Measurements from ENCODE around the gene ROPN1L. TPM values are rescaled to one million over a fixed set of nuclear protein-coding genes. Genes with fewer than 3 reads are reported as not detected.

The ROPN1L gene
- total RNA-seq, 1 donor from 2014 or later: 1.9 TPM

DNA sequence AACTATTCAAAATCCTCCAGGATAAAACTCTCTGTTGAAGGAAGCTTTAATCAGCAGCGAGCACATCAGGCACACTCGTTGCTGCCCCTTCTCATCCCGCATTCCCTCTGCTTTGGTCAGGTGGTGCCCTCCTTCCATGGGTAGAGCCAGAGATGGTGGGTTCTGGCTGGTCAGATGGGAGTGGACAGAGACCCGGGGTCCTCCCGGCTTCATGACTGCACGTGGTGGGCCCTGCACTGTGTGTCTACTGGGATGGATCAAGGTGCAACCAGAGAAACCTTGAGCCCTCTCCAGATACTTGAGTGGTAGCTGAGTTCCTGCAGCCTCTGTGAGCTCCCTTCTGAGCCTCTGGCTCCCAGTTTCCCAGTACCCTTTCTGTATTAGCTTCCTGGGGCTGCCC, 36.3 kb downstream of the ROPN1L start:
- no peak overlapping the region for H3K4me3 ChIP-seq
- no peaks in the 10 kb centered on the region for H3K27me3 ChIP-seq
- H3K36me3 ChIP-seq: no peaks in the 10 kb centered on the region
- H3K9me3 ChIP-seq: no peaks in the 10 kb centered on the region
- intact Hi-C loops (cut with DNase I): no loop called here
- H3K27ac ChIP-seq: no peak overlapping the region
- DNase-seq: no peak
- ATAC-seq: no peak
- TF ChIP-seq, protein P1, sequence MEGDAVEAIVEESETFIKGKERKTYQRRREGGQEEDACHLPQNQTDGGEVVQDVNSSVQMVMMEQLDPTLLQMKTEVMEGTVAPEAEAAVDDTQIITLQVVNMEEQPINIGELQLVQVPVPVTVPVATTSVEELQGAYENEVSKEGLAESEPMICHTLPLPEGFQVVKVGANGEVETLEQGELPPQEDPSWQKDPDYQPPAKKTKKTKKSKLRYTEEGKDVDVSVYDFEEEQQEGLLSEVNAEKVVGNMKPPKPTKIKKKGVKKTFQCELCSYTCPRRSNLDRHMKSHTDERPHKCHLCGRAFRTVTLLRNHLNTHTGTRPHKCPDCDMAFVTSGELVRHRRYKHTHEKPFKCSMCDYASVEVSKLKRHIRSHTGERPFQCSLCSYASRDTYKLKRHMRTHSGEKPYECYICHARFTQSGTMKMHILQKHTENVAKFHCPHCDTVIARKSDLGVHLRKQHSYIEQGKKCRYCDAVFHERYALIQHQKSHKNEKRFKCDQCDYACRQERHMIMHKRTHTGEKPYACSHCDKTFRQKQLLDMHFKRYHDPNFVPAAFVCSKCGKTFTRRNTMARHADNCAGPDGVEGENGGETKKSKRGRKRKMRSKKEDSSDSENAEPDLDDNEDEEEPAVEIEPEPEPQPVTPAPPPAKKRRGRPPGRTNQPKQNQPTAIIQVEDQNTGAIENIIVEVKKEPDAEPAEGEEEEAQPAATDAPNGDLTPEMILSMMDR (IDR thresholded peaks at IDR 0.05): no peak
- H3K4me1 ChIP-seq: no peaks in the 10 kb centered on the region

DNA sequence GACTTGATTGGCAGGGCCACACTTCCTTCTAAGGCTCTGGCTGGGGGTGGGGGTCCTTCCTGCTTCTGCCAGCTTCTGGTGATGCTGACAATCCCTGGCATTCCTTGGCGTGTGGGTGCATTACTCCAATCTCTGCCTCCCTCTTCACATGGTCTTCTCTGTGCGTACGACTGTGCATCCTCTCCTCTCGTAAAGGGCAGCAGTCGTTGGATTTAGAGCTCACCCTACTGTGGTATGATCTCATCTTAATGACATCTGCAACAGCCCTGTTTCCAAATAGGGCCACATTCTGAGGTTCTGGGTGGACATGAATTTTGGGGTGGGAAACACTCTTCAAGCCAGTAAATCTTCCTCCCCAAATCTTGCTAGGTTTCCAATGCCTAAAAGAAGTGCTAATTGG, 36.8 kb downstream of the ROPN1L start:
- H3K36me3 ChIP-seq: no peaks in the 10 kb centered on the region
- ATAC-seq (no peak), DNase-seq (no peak)
- no peaks in the 10 kb centered on the region for H3K4me1 ChIP-seq
- H3K9me3 ChIP-seq: no peaks in the 10 kb centered on the region
- H3K27me3 ChIP-seq: no peaks in the 10 kb centered on the region
- H3K27ac ChIP-seq: no peak overlapping the region
- TF ChIP-seq, protein P1 (IDR thresholded peaks at IDR 0.05): no peak
- intact Hi-C loops (cut with DNase I): no loop called here
- H3K4me3 ChIP-seq: no peak overlapping the region

DNA sequence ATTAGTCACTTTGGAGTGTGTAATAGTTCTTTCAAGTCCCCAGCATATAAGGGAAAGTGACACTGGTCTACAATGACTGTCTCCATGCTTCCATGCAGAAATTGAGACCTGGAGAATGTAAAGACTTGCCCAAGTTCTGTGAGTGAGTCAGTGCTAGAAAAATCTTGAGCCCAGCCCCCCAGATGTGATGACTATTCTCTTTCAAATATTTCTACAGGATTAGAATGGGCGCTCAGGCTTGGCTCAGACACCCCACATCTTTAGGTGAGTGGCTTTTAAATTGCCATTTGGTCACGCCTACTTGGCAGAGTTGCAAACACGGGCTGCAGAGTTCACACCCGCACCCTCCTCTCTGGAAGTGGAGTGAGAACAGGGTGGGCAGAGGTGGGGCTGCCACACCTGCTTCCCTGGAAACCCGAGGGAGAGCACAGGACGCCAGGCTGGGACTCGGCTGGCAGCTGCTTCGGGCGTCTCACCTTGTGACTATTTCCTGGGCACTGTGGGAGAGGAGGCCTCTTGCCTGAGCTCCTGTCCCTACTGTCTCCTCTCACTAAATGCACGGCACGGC, 37.6 kb downstream of the ROPN1L start:
- H3K4me3 ChIP-seq: no peak overlapping the region
- no peaks in the 10 kb centered on the region for H3K27me3 ChIP-seq
- no peaks in the 10 kb centered on the region for H3K9me3 ChIP-seq
- no peak overlapping the region for H3K27ac ChIP-seq
- intact Hi-C loops (cut with DNase I): no loop called here
- ATAC-seq: peak; percentile 81
- TF ChIP-seq, protein P1 (IDR thresholded peaks at IDR 0.05): no peak
- DNase-seq: no peak
- no peaks in the 10 kb centered on the region for H3K4me1 ChIP-seq
- no peaks in the 10 kb centered on the region for H3K36me3 ChIP-seq

DNA sequence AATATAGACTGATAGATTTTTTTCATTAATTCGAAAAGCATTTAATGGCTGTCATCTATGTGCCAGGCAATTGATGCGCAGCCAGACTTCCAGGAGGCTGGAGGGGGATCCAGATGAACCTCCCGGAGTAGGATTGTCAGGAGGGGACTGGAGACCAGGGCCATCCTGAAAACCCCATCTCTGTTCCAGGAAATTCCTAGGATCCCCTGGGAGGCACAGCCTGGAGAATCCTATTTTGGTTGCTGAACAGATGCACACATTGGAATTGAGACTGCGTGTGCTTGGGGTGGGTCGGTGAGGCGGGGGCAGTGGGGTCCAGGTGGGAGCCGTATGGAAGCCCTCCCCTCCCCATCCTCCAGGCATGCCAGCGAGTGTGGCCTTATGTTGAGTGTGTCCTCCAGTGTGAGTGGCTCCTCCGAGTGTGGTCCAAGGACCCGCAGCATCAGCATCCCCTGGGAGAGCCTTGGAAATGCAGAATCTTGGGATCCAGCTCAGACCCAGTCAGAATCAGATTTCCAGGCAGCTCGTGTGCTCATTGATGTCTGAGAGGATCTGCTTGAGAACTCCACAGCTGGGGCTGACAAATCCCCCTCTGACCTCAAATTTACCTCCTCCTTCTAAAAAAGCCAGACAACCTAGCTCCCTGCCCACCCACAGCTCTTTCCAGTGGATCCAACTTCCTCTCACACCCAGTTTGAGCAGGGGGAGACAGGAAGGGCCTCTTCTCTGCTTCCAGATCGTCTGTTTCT, 38.7 kb downstream of the ROPN1L start:
- no peak for DNase-seq
- H3K27me3 ChIP-seq: no peaks in the 10 kb centered on the region
- TF ChIP-seq, protein P1 (IDR thresholded peaks at IDR 0.05): no peak
- ATAC-seq: no peak
- intact Hi-C loops (cut with DNase I): no loop called here
- H3K27ac ChIP-seq: no peak overlapping the region
- no peaks in the 10 kb centered on the region for H3K36me3 ChIP-seq
- no peaks in the 10 kb centered on the region for H3K9me3 ChIP-seq
- no peak overlapping the region for H3K4me3 ChIP-seq
- H3K4me1 ChIP-seq: no peaks in the 10 kb centered on the region

DNA sequence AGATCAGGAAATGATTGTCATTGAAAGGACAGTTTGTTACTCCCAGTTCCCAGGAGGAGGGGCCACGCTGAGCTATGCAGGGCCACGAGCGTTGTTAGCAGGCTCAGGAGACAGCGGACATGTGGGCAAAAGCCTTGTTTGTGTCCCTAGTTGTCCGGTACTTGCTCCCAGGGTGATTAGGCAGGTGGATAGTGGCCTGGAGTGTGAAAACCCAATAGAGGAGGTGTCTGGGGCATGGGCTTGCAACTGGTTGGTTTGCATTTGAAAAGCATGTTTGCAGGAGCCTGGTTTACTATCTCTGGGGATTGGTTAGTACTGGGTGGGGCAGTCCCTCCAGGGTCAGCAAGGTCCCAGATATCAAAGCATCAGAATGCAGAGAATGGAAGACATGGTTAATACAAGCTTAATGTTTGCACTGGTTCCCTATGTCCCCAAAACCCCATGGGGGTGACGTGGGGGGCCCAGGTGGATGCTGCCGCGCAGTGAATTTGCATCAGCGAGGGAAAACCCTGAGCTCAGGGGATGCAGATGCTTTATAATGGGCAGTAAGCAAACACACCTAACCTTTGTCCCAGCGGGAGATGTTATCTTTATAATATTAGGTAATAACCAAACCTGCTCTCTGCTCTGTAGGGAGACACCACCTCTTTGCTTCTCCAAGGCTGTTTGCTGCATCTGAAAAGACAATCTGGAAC, 39.7 kb downstream of the ROPN1L start:
- H3K9me3 ChIP-seq: no peaks in the 10 kb centered on the region
- no peak overlapping the region for H3K27ac ChIP-seq
- no peaks in the 10 kb centered on the region for H3K4me1 ChIP-seq
- no peaks in the 10 kb centered on the region for H3K27me3 ChIP-seq
- ATAC-seq (no peak), DNase-seq (no peak)
- no peaks in the 10 kb centered on the region for H3K36me3 ChIP-seq
- H3K4me3 ChIP-seq: no peak overlapping the region
- intact Hi-C loops (cut with DNase I): no loop called here
- TF ChIP-seq, protein P1 (IDR thresholded peaks at IDR 0.05): no peak

Measured in upper lobe of right lung (tissue), 1 donor.